IMR-90 (cell line): ENCODE results near the gene PDLIM1. TPM values are rescaled to one million over a fixed set of nuclear protein-coding genes. Genes with fewer than 3 reads are reported as not detected.
A peak's percentile ranks its signal among the peaks of the same experiment; 100 is the strongest.

Experiments
- ATAC-seq: fragments of 200-7000 bp; cut with Tn5 transposase; 2 replicates; pipeline ENCODE4 v1.9.1; 2020; ENCODE audit warnings: low read depth, mild to moderate bottlenecking, moderate library complexity
- BruUV-seq: library from RNA; stranded (reverse); fragments of 400-500 nt; replicated peaks from 2 replicates; lab custom pipeline; 2021; lab: Mats Ljungman, UMichigan
- CTCF ChIA-PET: fragments of 300-600 bp; formaldehyde crosslinking; extraction: SDS; loops from one replicate; lab custom pipeline; 2021; ENCODE audit warnings: antibody characterized with exemption; lab: Yijun Ruan, JAX
- POLR2A ChIA-PET: fragments of 300-600 bp; sonication (Branson Sonifier 250); formaldehyde crosslinking; loops from one replicate; lab custom pipeline; 2022; ENCODE audit warnings: antibody characterized with exemption; ENCODE audit not compliant: unreplicated experiment; lab: Charles Lee
- DNase-seq: peaks from one replicate; pipeline ENCODE4 v3.0.0; 2013
- H2AFZ ChIP-seq: replicated peaks from 2 replicates; pipeline ENCODE3; 2013; ENCODE audit warnings: low read length, mild to moderate bottlenecking; ENCODE audit not compliant: poor library complexity
- H2AK5ac ChIP-seq: 2 replicates; pipeline ENCODE4 v1.6.1; 2013; ENCODE audit warnings: low read depth, low read length, inconsistent platforms
- H2AK9ac ChIP-seq: replicated peaks from 2 replicates; pipeline ENCODE3; 2013; ENCODE audit warnings: mild to moderate bottlenecking, low read depth, low read length, moderate library complexity; ENCODE audit not compliant: poor library complexity
- H2BK120ac ChIP-seq: 2 replicates; pipeline ENCODE4 v1.6.1; 2013; ENCODE audit warnings: low read depth, low read length, inconsistent platforms
- H2BK15ac ChIP-seq: 3 replicates; pipeline ENCODE4 v1.6.1; 2013; ENCODE audit warnings: low read depth, low read length, inconsistent platforms
- H2BK20ac ChIP-seq: 2 replicates; pipeline ENCODE4 v1.6.1; 2013; ENCODE audit warnings: low read depth, mild to moderate bottlenecking, inconsistent platforms, low read length, moderate library complexity
- H2BK5ac ChIP-seq: 2 replicates; pipeline ENCODE4 v1.6.1; 2013; ENCODE audit warnings: mild to moderate bottlenecking, low read depth, low read length, inconsistent platforms; ENCODE audit not compliant: poor library complexity, severe bottlenecking
- H3K14ac ChIP-seq: replicated peaks from 2 replicates; pipeline ENCODE4 v1.6.1; 2013; ENCODE audit warnings: low read depth, low read length, inconsistent platforms
- H3K18ac ChIP-seq: 2 replicates; pipeline ENCODE4 v1.6.1; 2013; ENCODE audit warnings: low read depth, low read length, control low read depth
- H3K23ac ChIP-seq: 2 replicates; pipeline ENCODE4 v1.6.1; 2013; ENCODE audit warnings: low read depth, low read length, inconsistent platforms
- H3K27ac ChIP-seq: 2 replicates; pipeline ENCODE4 v1.5.1; 2013; ENCODE audit warnings: mild to moderate bottlenecking, control low read depth, low read length; ENCODE audit not compliant: insufficient read depth
- H3K27me3 ChIP-seq: 2 replicates; pipeline ENCODE4 v1.6.1; 2013; ENCODE audit warnings: low read length; ENCODE audit not compliant: control insufficient read depth, insufficient read depth
- H3K36me3 ChIP-seq: 2 replicates; pipeline ENCODE4 v1.6.1; 2013; ENCODE audit warnings: low read length, mixed read lengths; ENCODE audit not compliant: control insufficient read depth, insufficient read depth
- H3K4ac ChIP-seq: 2 replicates; pipeline ENCODE4 v1.6.1; 2013; ENCODE audit warnings: low read depth, low read length, inconsistent platforms
- H3K4me1 ChIP-seq: 2 replicates; pipeline ENCODE4 v1.6.1; 2013; ENCODE audit warnings: low read length, mixed read lengths; ENCODE audit not compliant: control insufficient read depth, insufficient read depth
- H3K4me2 ChIP-seq: 2 replicates; pipeline ENCODE4 v1.6.1; 2013; ENCODE audit warnings: low read depth, mild to moderate bottlenecking, control low read depth, low read length, moderate library complexity
- H3K4me3 ChIP-seq: 2 replicates; pipeline ENCODE4 v1.5.1; 2013; ENCODE audit warnings: low read depth, mild to moderate bottlenecking, control low read depth, low read length, moderate library complexity; ENCODE audit not compliant: insufficient read depth
- H3K56ac ChIP-seq: 2 replicates; pipeline ENCODE4 v1.6.1; 2013; ENCODE audit warnings: low read length, inconsistent platforms; ENCODE audit not compliant: insufficient read depth; ENCODE audit errors: extremely low read depth
- H3K79me1 ChIP-seq, 2 experiments: 2 replicates each; pipeline ENCODE4 v1.6.1; 2013; ENCODE audit warnings: low read length in 2 of 2, inconsistent platforms in 1 of 2, low read depth in 1 of 2
- H3K9ac ChIP-seq: 2 replicates; pipeline ENCODE4 v1.6.1; 2013; ENCODE audit warnings: low read depth, low read length, control low read depth
- H3K9me1 ChIP-seq: 2 replicates; pipeline ENCODE4 v1.6.1; 2013; ENCODE audit warnings: low read length, inconsistent platforms; ENCODE audit not compliant: insufficient read depth
- H3K9me3 ChIP-seq: 2 replicates; pipeline ENCODE4 v1.6.1; 2013; ENCODE audit warnings: low read length; ENCODE audit not compliant: control insufficient read depth, insufficient read depth
- H4K20me1 ChIP-seq: 2 replicates; pipeline ENCODE4 v1.6.1; 2013; ENCODE audit warnings: low read length, inconsistent platforms; ENCODE audit not compliant: insufficient read depth
- H4K5ac ChIP-seq: 2 replicates; pipeline ENCODE4 v1.6.1; 2013; ENCODE audit warnings: mild to moderate bottlenecking, low read depth, low read length, control low read depth
- H4K8ac ChIP-seq, 2 experiments: 2 replicates each; pipeline ENCODE4 v1.6.1; 2013; ENCODE audit warnings: low read depth in 2 of 2, low read length in 2 of 2, control low read depth in 1 of 2, inconsistent platforms in 1 of 2
- H4K91ac ChIP-seq: 2 replicates; pipeline ENCODE4 v1.6.1; 2013; ENCODE audit warnings: low read depth, low read length, inconsistent platforms; ENCODE audit not compliant: insufficient read depth
- BHLHE40 ChIP-seq: fragments of 150-350 bp; IDR thresholded peaks from 2 replicates; pipeline ENCODE4 v1.6.1; 2016; ENCODE audit warnings: mild to moderate bottlenecking, low read depth, low read length
- ELK1 ChIP-seq: fragments of 150-350 bp; IDR thresholded peaks from 2 replicates; pipeline ENCODE4 v1.6.1; 2016; ENCODE audit warnings: low read depth, mild to moderate bottlenecking, low read length, moderate library complexity, borderline replicate concordance
- MAZ ChIP-seq: IDR thresholded peaks from 2 replicates; pipeline ENCODE4 v1.6.1; 2012; ENCODE audit warnings: low read depth, mild to moderate bottlenecking, low read length, improper control_type of control experiment, moderate library complexity, borderline replicate concordance
- NFE2L2 ChIP-seq: fragments of 150-350 bp; IDR thresholded peaks from 2 replicates; pipeline ENCODE4 v1.6.1; 2016; ENCODE audit warnings: low read depth, mild to moderate bottlenecking, low read length
- RFX5 ChIP-seq: IDR thresholded peaks from 2 replicates; pipeline ENCODE4 v1.8.0; 2012; ENCODE audit warnings: low read depth, mild to moderate bottlenecking, low read length, moderate library complexity
- SMC3 ChIP-seq: fragments of 150-350 bp; IDR thresholded peaks from 2 replicates; pipeline ENCODE4 v1.6.1; 2016; ENCODE audit warnings: low read depth, mild to moderate bottlenecking, antibody characterized with exemption, low read length, moderate library complexity
- WGBS, 2 experiments: methylation state at CpG; one replicate each; pipeline versions ENCODE4 v1.1.5 to v1.1.7; 2013; ENCODE audit warnings: missing lambda C conversion rate in 2 of 2; ENCODE audit not compliant: insufficient read length in 1 of 2; ENCODE audit errors: extremely low coverage in 2 of 2; 5-methylcytosine and 5-hydroxymethylcytosine counted together
- dilution Hi-C: fragments of 300-500 bp; cut with HindIII; formaldehyde crosslinking; loops from one replicate; pipeline ENCODE4 v1.14.3; 2018; ENCODE audit warnings: low sequenced_read_pairs; ENCODE audit not compliant: unreplicated experiment
- in situ Hi-C: fragments of 300-500 bp; cut with MboI; formaldehyde crosslinking; loops from 3 replicates; pipeline ENCODE4 v1.14.3; 2019; ENCODE audit warnings: low sequenced_read_pairs, inconsistent platforms, mixed read lengths
- intact Hi-C: fragments of 100-400 bp; cut with micrococcal nuclease; formaldehyde crosslinking; loops from 2 replicates; pipeline ENCODE4 v1.10.0; 2022
- polyA plus RNA-seq, 3 experiments: library from polyadenylated mRNA; depleted of rRNA; stranded (reverse); fragments of >200 nt; gene quantifications; 2 replicates each; pipeline ENCODE4 v1.2.3, GENCODE V29; 2012; ENCODE audit warnings: low replicate concordance in 1 of 3
- total RNA-seq: library from RNA; depleted of rRNA; stranded (reverse); fragments of >200 nt; gene quantifications from 2 replicates; pipeline ENCODE4 v1.2.3, GENCODE V29; 2012
- TF ChIP-seq, protein P1 (sequence below): conservative IDR thresholded peaks from 2 replicates; pipeline ENCODE4 v1.5.1; 2012; ENCODE audit warnings: mild to moderate bottlenecking, low read depth, low read length, improper control_type of control experiment

The PDLIM1 gene
- total and polyA plus RNA-seq, 2 of the 4 experiments (the other 2 are of a cell fraction), result 30.1 to 187 TPM

DNA sequence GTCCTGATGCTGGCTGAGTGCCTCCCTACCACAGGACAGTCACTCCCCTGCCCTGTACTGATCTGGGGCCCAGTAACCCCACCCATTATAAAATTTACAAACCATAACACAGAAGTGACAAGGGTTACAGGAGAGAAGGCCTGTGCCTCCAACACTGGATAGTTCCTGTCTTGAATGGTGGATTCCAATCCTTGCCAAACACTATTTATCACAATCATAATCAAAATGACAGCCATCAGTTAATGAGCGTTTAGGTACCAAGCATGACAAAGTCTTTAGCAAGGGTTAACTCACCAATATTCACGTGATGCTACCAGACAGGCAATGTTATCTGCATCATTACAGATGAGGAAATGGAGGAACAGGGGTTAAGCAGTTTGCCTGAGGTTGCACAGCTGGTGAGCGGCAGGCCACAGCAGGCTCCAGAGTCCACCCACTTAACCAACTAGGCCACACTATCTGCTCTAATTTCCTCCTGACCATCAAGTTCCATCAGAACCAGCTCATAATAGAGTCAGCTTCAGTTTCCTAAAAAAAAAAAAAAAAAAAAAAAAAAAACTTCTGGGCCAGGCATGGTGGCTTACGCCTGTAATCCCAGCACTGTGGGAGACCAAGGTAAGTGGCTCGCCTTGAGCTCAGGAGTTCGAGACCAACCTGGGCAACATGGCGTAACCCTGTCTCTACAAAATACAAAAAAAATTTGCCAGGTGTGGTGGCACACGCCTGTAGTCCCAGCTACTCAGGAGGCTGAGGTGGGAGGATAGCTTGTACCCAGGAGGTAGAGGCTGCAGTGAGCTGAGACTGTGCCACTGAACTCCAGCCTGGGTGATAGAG, 14.2 kb downstream of the PDLIM1 start:
- no peak for ATAC-seq
- Histone ChIP-seq H3K9me1 (peaks cover 26% of the 10 kb centered on the region), H3K4me1 (peaks cover 38% of the 10 kb centered on the region), H4K20me1 (peaks cover 71% of the 10 kb centered on the region), H3K14ac (peak overlapping the region; percentile 62; the same call in 1 of the 2 replicates), H4K5ac (peak overlapping the region; percentile 76; the same call in 1 of the 2 replicates), H3K36me3 (no peaks in the 10 kb centered on the region; the same call in 1 of the 2 replicates), H3K56ac (no peak overlapping the region), H3K9me3 (no peaks in the 10 kb centered on the region), H2BK20ac (peak overlapping the region; percentile 2), H2AK5ac (peak overlapping the region; percentile 81), H3K4ac (peak overlapping the region; percentile 48), H3K4me2 (peak overlapping the region; percentile 34), H2BK120ac (peak overlapping the region; percentile 48; the same call in 1 of the 2 replicates), H4K8ac (peak overlapping the region in 1 of 2 experiments; percentile 22; a peak in 1 of 4 replicates), H2AK9ac (no peak overlapping the region), H3K23ac (peak overlapping the region; percentile 78), H3K27ac (peak overlapping the region; percentile 98; the same call in 1 of the 2 replicates), H3K9ac (peak overlapping the region; percentile 63), H2AFZ (no peak overlapping the region), H3K79me1 (peaks cover 17 to 74% of the 10 kb centered on the region in 2 experiments), H3K4me3 (no peak overlapping the region), H3K18ac (peak overlapping the region; percentile 71), H3K27me3 (no peaks in the 10 kb centered on the region), H2BK15ac (peak overlapping the region; percentile 43), H4K91ac (0 out of 2 replicates have a peak overlapping the region, but pooled peaks have one; percentile 16), H2BK5ac (peak overlapping the region; percentile 79)
- BruUV-seq, result no TSS peak
- DNase-seq, result no peak
- intact Hi-C loops, result loop anchor here (5.0 kb wide), 1 partner anchor 86 kb away; no protein-coding TSS in a partner anchor
- TF ChIP-seq MAZ (no peak), NFE2L2 (no peak), RFX5 (no peak), ELK1 (no peak), BHLHE40 (no peak), SMC3 (no peak)
- TF ChIP-seq, protein P1, sequence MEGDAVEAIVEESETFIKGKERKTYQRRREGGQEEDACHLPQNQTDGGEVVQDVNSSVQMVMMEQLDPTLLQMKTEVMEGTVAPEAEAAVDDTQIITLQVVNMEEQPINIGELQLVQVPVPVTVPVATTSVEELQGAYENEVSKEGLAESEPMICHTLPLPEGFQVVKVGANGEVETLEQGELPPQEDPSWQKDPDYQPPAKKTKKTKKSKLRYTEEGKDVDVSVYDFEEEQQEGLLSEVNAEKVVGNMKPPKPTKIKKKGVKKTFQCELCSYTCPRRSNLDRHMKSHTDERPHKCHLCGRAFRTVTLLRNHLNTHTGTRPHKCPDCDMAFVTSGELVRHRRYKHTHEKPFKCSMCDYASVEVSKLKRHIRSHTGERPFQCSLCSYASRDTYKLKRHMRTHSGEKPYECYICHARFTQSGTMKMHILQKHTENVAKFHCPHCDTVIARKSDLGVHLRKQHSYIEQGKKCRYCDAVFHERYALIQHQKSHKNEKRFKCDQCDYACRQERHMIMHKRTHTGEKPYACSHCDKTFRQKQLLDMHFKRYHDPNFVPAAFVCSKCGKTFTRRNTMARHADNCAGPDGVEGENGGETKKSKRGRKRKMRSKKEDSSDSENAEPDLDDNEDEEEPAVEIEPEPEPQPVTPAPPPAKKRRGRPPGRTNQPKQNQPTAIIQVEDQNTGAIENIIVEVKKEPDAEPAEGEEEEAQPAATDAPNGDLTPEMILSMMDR, result no peak
- ChIA-PET CTCF (no interaction called here), POLR2A (interaction anchor here (0.6 to 0.8 kb wide), 2 partner anchors 11 to 87 kb away, joined by 8 to 10 read pairs; no protein-coding TSS in a partner anchor)
- 100% methylated on average over 2 of the region's 8 CpGs; no CpG with 5 or more reads in 1 of the 2 experiments for WGBS, 2 experiments
- dilution Hi-C loops, result no loop called here
- in situ Hi-C loops, result no loop called here
